Measurements from ENCODE around the gene TAS2R41.
"Not testable (repeated sequence)": the region's sequence is repeated elsewhere in the genome, so short reads cannot be mapped to it uniquely, and the experiment has no call there.

Gene TAS2R41

GRCh38 chr7:143456992-143457793 lies 20.5 kb upstream of the TAS2R41 start:
- TF ChIP-seq TAF1 (IDR thresholded peaks at IDR 0.05; ENCODE audit: borderline replicate concordance, low read depth, low read length) (no peak), POLR2AphosphoS5 (IDR thresholded peaks at IDR 0.05; ENCODE audit: low read depth, low read length) (no peak), POLR2A (IDR thresholded peaks at IDR 0.05; ENCODE audit: low read depth, low read length) (no peak)
- DNase-seq (ENCODE audit: insufficient read length), result no peak
- FAIRE-seq, result no peak

DNA sequence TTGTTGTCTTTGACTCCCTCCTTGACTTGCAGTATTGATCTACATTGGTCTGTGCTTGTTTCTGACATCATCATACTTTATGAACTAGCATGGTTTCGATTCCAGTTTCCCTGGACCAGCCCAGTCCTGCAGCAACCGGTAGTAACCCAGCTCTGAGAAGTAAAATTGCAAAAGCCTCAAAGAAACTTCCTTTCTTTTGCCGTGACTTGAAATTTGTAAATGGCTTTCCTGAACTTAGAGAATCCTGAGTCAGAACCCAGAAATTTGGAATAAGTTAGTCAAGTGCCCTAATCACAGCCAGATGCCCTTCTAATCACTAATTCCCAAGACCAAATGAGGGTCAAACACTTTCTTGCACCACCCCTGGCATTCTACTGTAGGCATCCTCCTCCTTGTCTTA lies 19.4 kb upstream of the TAS2R41 start:
- no peak for FAIRE-seq
- DNase-seq (ENCODE audit: insufficient read length), result no peak
- TF ChIP-seq POLR2AphosphoS5 (IDR thresholded peaks at IDR 0.05; ENCODE audit: low read depth, low read length) (no peak), POLR2A (IDR thresholded peaks at IDR 0.05; ENCODE audit: low read depth, low read length) (no peak), TAF1 (IDR thresholded peaks at IDR 0.05; ENCODE audit: borderline replicate concordance, low read depth, low read length) (no peak)

DNA sequence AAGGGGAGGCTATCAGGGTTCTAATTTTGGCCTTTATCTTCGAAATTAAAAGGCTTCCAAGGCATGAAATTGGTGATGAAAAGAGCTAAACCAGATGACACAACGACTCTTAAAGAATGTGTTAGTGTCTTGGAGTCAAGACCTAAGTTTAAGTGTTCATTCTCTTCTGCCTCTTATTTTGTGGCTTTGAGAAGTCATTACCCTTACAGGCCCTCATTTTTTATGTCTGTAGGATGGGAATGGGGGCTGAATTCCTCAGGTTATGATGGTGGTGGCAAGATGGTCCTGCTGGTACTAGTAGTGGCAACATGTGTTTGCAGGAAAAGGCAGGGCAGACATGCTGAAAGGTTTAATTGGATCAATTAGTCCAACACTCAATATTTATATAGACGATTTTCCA lies 19.0 kb upstream of the TAS2R41 start:
- DNase-seq (ENCODE audit: insufficient read length) (no peak), FAIRE-seq (no peak)
- no peak for TF ChIP-seq TAF1 (IDR thresholded peaks at IDR 0.05; ENCODE audit: borderline replicate concordance, low read depth, low read length)
- no peak for TF ChIP-seq POLR2AphosphoS5 (IDR thresholded peaks at IDR 0.05; ENCODE audit: low read depth, low read length)
- no peak for TF ChIP-seq POLR2A (IDR thresholded peaks at IDR 0.05; ENCODE audit: low read depth, low read length)

GRCh38 chr7:143459359-143459758 lies 18.3 kb upstream of the TAS2R41 start:
- DNase-seq (ENCODE audit: insufficient read length), result no peak
- FAIRE-seq, result no peak
- no peak for TF ChIP-seq TAF1 (IDR thresholded peaks at IDR 0.05; ENCODE audit: borderline replicate concordance, low read depth, low read length)
- TF ChIP-seq POLR2A (IDR thresholded peaks at IDR 0.05; ENCODE audit: low read depth, low read length), result no peak
- no peak for TF ChIP-seq POLR2AphosphoS5 (IDR thresholded peaks at IDR 0.05; ENCODE audit: low read depth, low read length)

- no peak for FAIRE-seq
- DNase-seq (ENCODE audit: insufficient read length), result no peak
- no peak for TF ChIP-seq TAF1 (IDR thresholded peaks at IDR 0.05; ENCODE audit: borderline replicate concordance, low read depth, low read length)
- TF ChIP-seq POLR2AphosphoS5 (IDR thresholded peaks at IDR 0.05; ENCODE audit: low read depth, low read length), result no peak
- TF ChIP-seq POLR2A (IDR thresholded peaks at IDR 0.05; ENCODE audit: low read depth, low read length), result no peak
Measured at GRCh38 chr7:143460271-143460979, 17.2 kb upstream of the TAS2R41 start.

DNA sequence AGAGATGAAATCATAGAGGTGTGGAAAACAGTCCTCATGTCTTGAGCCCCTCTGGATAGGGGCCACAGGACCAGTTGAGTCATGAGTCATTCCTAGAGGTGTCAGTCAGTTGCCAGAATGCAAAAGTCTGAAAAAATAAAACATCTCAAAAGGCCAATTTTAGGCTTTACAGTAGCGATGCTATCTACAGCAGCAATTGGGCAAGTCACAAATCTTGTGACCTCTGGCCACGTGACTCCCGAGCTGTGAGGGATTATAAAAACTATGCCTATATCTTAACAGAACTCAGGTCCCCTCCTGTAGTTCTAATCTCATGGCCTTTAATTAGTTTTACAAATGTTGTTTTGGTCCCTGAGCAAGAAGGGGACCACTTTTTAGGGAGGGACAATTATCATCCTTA lies 15.6 kb upstream of the TAS2R41 start:
- DNase-seq (ENCODE audit: insufficient read length) (no peak), FAIRE-seq (no peak)
- no peak for TF ChIP-seq TAF1 (IDR thresholded peaks at IDR 0.05; ENCODE audit: borderline replicate concordance, low read depth, low read length)
- TF ChIP-seq POLR2AphosphoS5 (IDR thresholded peaks at IDR 0.05; ENCODE audit: low read depth, low read length), result no peak
- no peak for TF ChIP-seq POLR2A (IDR thresholded peaks at IDR 0.05; ENCODE audit: low read depth, low read length)

DNA sequence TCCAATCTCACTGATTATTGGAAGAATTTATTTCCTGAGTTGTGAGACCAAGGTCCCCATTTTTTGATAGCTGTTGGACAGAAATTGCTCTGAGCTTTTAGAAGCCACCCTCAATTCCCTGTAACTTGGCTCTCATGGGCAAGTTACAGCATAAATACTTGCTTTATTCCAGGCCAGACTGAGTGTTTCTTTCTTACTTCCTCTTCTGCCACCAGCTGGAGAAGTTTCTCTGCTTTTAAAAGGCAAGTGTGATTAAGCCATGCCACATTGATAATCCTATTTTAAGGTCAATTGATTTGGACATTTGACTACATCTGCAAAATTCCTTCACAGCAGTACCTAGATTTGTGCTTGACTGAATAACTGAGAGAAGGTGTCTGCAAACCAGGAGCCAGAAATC lies 14.1 kb upstream of the TAS2R41 start:
- no peak for FAIRE-seq
- TF ChIP-seq POLR2A (IDR thresholded peaks at IDR 0.05; ENCODE audit: low read depth, low read length), result no peak
- no peak for TF ChIP-seq POLR2AphosphoS5 (IDR thresholded peaks at IDR 0.05; ENCODE audit: low read depth, low read length)
- no peak for TF ChIP-seq TAF1 (IDR thresholded peaks at IDR 0.05; ENCODE audit: borderline replicate concordance, low read depth, low read length)
- no peak for DNase-seq (ENCODE audit: insufficient read length)

- no peak for DNase-seq (ENCODE audit: insufficient read length)
- TF ChIP-seq POLR2A (IDR thresholded peaks at IDR 0.05; ENCODE audit: low read depth, low read length) (no peak), TAF1 (IDR thresholded peaks at IDR 0.05; ENCODE audit: borderline replicate concordance, low read depth, low read length) (no peak), POLR2AphosphoS5 (IDR thresholded peaks at IDR 0.05; ENCODE audit: low read depth, low read length) (no peak)
- FAIRE-seq, result no peak
Measured at GRCh38 chr7:143463957-143464356, 13.7 kb upstream of the TAS2R41 start.

DNA sequence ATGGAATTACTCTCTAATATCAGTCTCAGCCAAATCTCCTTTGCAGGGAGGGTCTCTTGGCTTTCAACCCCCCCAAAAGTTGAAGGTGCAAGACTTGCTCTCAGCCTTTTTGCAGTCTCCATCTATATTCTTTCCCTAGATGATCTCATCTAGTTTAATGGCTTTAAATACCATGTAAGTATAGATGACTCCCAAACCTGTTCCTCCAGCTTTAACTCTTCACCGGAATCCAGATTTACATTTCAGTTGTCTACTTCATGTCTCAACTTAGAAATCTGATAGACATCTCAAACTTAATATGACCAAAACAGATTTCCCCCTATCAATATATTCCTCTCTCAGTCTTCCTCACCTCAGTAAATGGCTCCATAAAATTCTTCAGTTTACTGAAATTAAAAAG lies 9.9 kb upstream of the TAS2R41 start:
- TF ChIP-seq TAF1 (IDR thresholded peaks at IDR 0.05; ENCODE audit: borderline replicate concordance, low read depth, low read length) (no peak), POLR2AphosphoS5 (IDR thresholded peaks at IDR 0.05; ENCODE audit: low read depth, low read length) (no peak), POLR2A (IDR thresholded peaks at IDR 0.05; ENCODE audit: low read depth, low read length) (no peak)
- FAIRE-seq, result no peak
- DNase-seq (ENCODE audit: insufficient read length), result no peak

DNA sequence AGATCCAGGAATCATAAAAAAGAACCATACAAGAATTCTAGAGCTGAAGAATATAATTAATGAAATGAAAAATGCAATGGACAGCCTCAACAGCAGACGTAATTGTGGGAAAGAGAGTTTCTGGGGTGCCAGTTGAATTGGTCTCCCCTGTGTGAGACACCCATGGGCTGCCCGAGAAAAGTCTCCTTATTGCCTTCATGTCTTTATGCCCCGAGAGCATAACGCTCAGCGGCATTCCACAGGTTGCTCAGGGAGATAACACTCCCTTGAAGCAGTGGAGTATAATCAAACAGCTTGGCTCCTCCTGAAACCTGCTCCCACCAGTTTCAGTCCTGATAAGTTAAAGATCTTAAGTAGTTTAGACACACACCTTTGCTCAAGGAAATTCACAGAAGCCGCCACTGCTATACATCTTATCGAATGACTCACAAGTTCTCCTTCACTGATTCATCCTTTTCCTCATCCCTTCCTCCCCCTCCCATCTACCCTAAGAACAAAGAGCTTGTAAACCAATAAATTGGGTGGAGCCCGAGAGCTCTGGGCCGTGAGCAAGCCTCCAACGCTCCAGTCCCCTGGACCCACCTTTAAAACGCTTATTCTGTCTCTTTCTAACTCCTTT lies 5.5 kb upstream of the TAS2R41 start:
- not testable (repeated sequence) for DNase-seq (ENCODE audit: insufficient read length); FAIRE-seq

DNA sequence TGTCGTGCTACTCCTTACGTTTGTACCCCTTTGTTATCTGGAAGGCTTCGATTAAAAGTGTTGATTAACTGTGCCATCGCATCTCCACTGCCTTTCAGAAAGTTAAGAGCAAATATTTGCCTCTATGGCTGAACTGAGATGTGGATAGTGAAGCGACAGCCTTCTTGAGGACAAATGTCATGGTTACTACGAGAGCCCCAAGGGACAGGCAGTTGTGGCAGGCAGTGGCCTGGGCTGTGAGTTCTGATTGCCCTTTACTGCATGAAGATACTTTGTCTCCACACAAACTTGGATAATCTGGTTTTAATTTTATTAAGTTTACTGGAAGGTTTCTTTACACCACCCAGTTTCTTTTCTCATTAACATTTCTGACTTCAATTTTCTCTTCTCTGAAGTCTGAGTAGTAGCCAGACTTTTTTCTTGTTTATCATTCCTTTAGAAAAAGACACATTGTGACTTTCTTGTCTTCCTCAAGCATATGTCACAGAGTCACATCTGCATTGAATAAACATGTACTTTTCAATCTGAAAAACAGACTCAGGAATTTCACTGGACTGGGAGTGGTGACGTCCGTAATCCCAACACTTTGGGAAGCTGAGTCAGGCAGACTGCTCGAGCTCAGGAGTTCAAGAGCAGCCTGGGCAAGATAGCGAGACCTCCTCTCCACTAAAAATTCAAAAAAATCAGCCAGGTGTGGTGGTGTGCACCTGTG lies 1.5 kb downstream of the TAS2R41 start:
- TF ChIP-seq TAF1 (IDR thresholded peaks at IDR 0.05; ENCODE audit: borderline replicate concordance, low read depth, low read length) (no peak), POLR2AphosphoS5 (IDR thresholded peaks at IDR 0.05; ENCODE audit: low read depth, low read length) (no peak), POLR2A (IDR thresholded peaks at IDR 0.05; ENCODE audit: low read depth, low read length) (no peak)
- DNase-seq (ENCODE audit: insufficient read length), result no peak
- FAIRE-seq, result no peak

All from GM12892 (cell line).